Sigmoid colon (tissue), 4 donors: ENCODE measurements around the gene RNF144B.

Source experiments
- CTCF ChIP-seq, 4 experiments: fragments of 450-650 bp in 3 of 4; fragments of 200-600 bp in 1 of 4; IDR thresholded peaks; one replicate each; pipeline ENCODE4 v1.5.1; 2016 to 2019; ENCODE audit warnings: antibody characterized with exemption in 4 of 4, mild to moderate bottlenecking in 3 of 4, moderate library complexity in 2 of 4
- POLR2AphosphoS5 ChIP-seq, 4 donors: sonication (generic); formaldehyde crosslinking; IDR thresholded peaks; one replicate each; pipeline ENCODE4 v1.6.1; 2017; ENCODE audit warnings: antibody characterized with exemption in 4 of 4

- TF ChIP-seq POLR2AphosphoS5 (IDR thresholded peaks at IDR 0.05) (no peak), CTCF (IDR thresholded peaks at IDR 0.05) (no peak)
Measured at GRCh38 chr6:18390476-18390875, 3.3 kb downstream of the RNF144B start.
